Epithelial cell of proximal tubule (primary cell): ENCODE data around the gene MMEL1. TPM values are rescaled to one million over a fixed set of nuclear protein-coding genes. Genes with fewer than 3 reads are reported as not detected.

Experiments used
- DNase-seq: peaks from one replicate; pipeline ENCODE4 v3.0.0-alpha.2; 2011; ENCODE audit warnings: low read depth
- H3K4me3 ChIP-seq: 2 replicates; pipeline ENCODE4 v1.5.1; 2011; ENCODE audit warnings: low read depth, mild to moderate bottlenecking, low read length
- total RNA-seq: library from RNA; depleted of rRNA; stranded (reverse); fragments of >200 nt; gene quantifications from 2 replicates; pipeline ENCODE4 v1.2.3, GENCODE V29; 2015
- TF ChIP-seq, protein P1 (sequence below): conservative IDR thresholded peaks from 2 replicates; pipeline ENCODE4 v1.5.1; 2012; ENCODE audit warnings: low read depth, mild to moderate bottlenecking, low read length

The MMEL1 gene
- total RNA-seq, 1 donor from 2014 or later: not detected

DNA sequence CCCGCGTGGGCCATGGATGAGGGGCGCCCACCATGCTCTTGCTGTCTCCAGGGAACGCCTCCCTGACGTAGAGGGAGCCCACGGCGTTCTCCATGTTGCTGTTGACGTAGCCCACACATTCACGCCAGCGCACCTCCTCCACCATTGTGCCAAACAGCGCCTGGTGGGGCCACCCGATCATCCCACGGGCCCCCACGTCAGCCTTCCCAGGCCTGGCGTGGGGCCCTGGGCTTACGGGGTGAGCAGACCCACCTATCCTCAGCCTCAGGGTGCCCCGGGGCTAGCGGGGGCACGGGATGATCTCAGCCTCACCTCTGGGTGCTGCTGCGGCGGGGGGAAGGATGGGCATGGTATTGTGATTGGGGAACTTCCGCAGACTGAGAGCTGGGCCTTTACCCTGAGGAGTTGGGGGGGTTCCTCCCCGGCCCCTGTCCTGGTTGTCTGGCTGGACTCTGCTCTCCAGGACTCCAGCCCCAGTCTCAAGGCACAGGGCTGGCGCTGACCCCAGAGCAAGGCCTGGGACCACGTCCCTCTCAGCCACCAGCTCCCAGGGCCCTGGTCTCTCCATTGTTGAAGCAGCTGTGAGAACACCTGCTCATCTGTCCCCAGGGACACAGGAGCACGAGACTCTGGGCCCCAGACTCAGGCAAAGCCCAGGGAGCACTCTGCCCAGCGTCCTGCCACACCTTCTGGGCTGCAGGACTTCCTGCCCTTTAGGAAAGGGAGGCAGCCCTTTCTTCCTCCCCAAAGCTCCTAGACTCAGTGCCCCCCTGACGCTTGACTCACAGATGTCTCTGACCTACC, 36.1 kb downstream of the MMEL1 start:
- DNase-seq: no peak
- TF ChIP-seq, protein P1, sequence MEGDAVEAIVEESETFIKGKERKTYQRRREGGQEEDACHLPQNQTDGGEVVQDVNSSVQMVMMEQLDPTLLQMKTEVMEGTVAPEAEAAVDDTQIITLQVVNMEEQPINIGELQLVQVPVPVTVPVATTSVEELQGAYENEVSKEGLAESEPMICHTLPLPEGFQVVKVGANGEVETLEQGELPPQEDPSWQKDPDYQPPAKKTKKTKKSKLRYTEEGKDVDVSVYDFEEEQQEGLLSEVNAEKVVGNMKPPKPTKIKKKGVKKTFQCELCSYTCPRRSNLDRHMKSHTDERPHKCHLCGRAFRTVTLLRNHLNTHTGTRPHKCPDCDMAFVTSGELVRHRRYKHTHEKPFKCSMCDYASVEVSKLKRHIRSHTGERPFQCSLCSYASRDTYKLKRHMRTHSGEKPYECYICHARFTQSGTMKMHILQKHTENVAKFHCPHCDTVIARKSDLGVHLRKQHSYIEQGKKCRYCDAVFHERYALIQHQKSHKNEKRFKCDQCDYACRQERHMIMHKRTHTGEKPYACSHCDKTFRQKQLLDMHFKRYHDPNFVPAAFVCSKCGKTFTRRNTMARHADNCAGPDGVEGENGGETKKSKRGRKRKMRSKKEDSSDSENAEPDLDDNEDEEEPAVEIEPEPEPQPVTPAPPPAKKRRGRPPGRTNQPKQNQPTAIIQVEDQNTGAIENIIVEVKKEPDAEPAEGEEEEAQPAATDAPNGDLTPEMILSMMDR: no peak

DNA sequence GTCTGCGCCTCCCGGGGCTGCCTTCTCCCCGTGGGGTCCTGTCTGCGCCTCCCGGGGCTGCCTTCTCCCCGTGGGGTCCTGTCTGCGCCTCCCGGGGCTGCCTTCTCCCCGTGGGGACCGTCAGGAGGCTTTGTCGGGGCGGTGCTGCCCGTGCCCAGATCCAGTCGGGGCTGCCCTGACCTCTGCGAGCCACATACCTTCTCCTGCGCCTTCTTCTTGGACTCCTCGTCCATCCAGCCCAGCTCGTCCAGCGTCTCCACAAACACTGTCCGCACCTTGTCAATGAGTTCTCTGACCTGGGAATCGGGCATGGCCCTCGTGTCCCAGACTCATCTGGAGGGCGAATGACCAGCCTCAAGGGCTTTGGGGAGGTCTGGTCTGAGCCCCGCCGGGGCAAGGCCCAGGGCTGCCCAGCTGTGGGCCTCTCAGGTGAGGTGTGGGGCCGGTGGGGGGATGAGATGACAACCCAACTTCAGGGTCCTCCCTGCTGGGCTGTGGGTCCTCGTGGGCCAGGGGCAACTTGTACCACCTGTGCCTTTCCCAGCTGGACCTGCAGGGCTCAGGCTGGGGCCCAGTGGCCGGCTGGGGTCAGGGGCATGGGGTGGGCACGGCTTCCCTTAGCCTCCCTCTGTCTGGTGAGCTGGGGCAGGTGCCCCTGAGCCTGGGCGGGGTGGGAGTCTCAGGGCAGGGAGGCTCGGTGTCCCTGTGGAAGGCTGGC, 36.8 kb downstream of the MMEL1 start:
- H3K4me3 ChIP-seq: no peak overlapping the region
- TF ChIP-seq, protein P1: no peak
- DNase-seq: no peak

More for the DNA sequence above, 36.1 kb downstream of the MMEL1 start:
- no peak overlapping the region for H3K4me3 ChIP-seq

DNA sequence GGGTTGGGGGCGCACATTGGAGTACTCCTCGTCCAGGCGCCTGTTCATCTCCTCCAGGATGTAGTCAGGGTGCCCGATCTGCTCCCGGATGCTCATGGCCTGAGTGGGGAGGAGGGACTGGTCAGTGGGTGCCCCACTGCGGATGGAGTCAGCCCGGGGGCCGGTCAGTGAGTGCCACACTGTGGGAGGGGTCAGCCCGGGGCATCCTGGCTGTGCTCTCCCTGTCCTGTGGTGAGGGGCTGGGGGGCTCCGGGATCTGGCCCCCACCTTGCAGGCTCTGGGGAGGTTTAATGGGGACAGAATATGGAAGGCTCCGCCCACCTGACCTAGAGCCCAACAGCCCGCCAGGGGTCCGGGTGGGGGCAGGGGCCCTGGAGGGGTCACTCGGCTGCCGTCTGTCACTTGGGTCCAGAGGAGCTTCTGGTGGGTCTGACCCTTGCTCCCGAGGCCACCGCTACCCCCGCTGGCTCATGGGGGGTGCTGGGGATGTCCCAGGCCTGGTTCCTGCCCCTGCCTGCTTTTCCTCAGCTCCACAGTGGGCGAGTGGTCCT, 37.5 kb downstream of the MMEL1 start:
- DNase-seq: no peak
- TF ChIP-seq, protein P1: no peak
- H3K4me3 ChIP-seq: no peak overlapping the region

DNA sequence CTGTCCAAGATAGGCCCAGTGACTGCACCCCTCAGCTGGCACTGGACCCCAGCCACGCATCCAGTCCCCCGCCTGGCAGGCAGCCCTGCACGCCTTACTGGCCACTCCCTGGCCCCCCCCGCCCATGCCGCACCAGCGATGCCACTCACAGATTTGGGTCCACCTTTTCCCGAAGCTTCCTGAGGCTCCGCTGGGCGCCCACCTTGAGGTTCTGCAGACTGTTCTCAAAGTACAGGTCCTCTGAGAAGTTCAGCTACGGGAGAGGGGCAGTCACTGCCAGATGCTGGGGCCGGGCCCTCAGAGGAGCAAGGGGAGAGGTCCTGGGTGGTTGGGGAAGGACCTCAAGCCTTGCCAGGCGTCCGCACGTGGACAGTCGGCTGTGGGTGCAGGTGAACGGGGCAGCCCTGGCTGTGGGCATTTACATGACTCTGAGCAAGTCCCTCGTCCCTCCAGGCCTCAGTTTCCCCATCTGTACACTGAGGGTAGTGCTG, 38.1 kb downstream of the MMEL1 start:
- TF ChIP-seq, protein P1: no peak
- H3K4me3 ChIP-seq: no peak overlapping the region
- no peak for DNase-seq

DNA sequence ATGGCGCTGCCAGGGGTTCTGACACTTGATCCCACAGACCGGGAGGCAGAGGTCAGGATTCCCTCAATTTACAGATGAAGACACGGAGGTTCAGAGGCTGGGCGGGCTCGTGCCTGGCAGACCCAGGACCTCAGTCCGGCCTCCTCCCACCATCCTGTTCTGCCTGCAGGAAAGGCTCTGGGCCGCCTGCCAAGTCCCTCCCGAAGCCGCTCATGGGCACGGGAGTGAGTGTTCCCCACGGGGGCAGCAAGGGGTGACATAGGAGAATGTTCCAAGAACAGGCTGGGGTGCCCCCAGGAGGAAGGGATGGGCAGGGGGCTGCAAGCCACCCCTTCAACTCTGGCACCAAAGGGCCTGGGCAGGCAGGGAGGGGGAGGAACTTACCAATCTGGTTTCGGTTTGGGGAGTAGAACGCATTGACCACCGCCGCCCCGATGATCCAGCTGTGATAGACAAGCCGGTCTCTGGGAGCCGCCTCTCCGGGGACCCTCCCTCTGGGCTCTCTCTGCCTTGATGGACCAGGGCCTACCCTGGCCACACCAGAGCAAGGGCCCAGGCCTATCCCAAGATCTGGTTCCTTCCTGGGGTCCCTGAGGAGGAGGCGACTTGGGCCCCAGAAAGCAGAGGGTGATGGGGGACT, 38.7 kb downstream of the MMEL1 start:
- TF ChIP-seq, protein P1: no peak
- H3K4me3 ChIP-seq: no peak overlapping the region
- DNase-seq: no peak

DNA sequence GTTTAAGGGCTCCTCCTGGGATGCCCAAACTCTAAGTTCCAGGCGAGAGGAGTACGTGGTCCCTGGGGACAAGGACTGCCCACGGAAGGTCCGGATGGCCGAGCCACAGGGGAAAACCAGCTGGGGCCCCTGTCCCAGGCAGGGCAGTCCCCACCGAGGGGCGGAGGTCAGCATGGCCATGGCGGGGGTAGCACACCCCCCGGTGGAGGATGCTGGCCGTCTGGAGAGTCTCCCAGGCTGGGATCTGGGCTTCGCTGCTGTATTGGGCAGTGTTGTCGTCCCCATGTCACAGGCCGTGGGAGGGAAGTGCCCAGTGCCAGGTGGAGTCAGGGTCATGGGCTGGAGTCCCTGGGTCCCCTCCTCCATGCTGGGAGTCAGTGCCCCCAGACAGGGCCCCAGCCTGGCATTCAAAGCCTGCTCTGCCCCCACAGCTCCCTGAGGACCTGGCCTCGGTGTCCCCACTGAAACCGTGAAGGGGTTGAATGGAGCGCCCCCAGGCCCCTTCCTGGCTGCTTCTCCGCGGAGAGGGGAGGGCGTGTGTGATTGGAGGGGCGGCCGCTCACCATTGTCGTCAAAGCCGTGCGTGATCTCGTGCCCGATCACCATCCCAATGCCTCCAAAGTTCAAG, 39.5 kb downstream of the MMEL1 start:
- DNase-seq: no peak
- H3K4me3 ChIP-seq: no peak overlapping the region
- TF ChIP-seq, protein P1: no peak
